HG03558 (cell line): ENCODE data around the gene AGBL4.
A peak's percentile ranks its signal among the peaks of the same experiment; 100 is the strongest.

ENCODE experiments used
- ATAC-seq: cut with Tn5 transposase; IDR thresholded peaks from one replicate; pipeline ENCODE4 v1.9.1; 2021; ENCODE audit warnings: moderate number of reproducible peaks; ENCODE audit not compliant: unreplicated experiment; ENCODE audit errors: extremely low read depth

Gene AGBL4

DNA sequence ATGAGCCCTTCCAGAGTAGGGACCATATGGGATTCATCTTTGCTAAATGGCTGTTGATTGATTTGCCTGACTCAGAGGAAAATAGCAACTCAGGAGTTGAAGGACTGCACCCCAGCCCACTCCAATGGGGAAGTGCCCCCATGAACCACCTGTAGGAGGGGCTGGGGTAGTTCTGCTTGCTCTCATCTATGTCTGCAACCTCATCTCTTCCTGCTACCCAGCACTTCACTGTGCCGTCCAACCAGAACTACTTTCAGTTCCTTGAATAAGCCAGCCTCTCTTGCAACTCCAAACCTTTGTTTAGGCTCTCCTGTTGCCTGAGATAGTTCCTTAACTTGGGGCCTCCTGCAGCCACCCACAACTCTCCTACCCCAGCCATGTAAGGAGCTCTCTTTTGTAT is 1273.6 kb downstream of the AGBL4 start:
- peak; percentile 41 for ATAC-seq

DNA sequence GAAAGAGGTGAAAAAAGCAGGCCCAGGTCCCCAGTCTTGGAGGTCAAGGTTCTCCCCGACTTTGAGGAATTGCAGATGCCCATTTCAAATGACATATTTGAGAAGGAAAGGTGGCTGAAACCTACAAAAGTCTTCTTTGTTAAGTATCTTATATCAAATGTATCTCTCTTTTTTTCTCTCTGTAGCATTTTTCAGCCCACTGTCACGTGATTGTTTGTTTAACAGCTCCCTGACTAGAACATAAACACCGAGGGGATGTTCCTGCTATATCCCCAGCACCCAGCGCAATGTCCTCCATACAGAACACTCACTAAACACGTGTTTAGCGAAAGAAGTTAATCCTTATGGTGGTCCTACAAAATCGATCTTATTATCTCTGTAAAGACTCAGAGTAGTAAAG is 1274.7 kb downstream of the AGBL4 start:
- ATAC-seq, result no peak

DNA sequence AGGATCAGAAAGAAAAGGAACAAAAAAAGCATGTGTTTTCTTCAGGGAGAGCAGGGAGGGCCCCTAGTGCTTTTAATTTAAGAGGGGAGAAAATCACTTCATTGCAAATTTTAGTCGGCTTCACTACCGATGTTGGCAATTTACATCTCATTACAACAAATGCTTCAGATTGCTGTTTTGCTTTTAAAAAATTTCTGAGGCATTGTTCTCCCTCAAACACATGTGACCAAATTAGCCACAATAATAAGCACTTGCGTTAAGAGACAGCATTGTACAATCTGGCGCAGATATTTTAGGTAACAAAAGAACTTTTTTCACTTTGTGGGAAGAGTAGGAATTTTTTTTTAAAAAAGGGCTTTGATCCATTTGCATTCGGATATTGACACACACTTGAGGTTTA is 1276.8 kb downstream of the AGBL4 start:
- ATAC-seq, result no peak

DNA sequence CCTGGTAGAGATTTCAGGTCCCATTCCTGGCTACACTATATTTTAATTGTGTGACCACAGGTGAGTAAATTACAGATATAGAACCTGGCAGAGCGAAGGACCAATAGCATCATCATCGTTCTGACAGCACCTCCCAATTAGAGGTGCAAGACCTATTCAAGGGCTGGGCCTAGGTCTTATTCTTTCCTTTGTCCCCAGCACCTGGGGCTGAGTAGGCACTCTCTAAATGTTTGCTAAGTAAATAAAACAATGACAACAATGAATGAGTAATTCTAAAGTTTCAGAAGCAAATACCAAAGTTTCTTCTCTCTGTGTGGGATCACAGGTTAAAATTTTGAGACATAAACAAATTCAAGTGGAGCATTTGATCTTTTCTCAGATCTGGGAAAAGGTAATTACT is 1279.7 kb downstream of the AGBL4 start:
- ATAC-seq, result no peak

DNA sequence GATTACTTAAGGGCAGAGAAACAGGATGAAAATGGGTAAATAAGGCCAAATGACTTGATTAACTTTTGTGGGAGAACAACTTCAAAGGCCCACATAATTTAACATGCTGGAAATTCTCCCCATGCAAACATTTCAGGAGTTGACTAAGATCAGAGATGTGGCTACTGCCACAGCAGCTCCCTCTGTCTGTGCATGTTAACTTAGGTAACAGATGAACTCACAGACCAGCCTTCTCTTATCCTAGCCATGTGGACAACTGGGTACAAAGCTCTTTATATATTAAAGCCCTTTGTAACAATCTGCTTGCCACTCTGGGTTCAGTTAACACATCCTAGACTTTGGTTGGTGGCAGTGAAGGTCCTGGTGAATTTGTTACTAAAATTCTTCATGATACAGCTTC is 1280.3 kb downstream of the AGBL4 start:
- no peak for ATAC-seq

DNA sequence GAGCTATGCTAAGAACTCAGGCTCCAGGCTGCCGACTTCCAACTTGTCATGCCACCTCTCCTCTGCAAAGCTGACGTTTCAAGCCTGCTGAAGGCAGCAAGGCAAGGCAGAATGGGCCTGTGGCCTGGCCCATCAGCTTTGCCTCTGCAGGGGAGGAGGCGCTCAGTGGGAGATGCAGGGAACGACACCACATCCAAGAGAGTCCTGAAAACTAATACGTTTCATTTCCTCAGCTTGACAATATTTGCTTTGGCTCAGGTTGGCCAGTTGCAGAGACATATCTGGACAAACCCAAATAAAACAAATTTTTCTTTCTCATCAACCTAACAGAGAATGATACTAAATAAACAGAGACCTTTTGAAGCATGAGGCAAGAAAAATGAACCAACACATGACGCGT is 1282.4 kb downstream of the AGBL4 start:
- no peak for ATAC-seq

DNA sequence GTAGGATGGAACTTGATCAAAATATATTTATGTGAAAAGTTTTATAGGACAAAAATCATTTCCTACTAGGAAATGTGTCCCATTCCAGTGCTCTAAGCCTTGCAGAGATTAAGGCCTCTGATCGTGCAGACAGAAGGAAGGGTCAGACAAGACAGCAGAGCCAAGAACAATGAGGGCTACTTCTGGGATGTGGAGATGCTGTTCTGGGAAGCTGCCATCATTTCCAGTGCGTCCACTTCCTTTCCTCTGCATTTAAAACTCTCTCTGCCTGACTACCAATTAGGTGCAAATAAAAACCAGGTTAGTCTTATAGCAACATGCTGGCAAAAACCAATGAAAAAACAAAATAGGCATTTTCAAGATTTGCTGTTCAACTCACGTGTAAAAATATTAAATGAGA is 1283.1 kb downstream of the AGBL4 start:
- ATAC-seq, result no peak

DNA sequence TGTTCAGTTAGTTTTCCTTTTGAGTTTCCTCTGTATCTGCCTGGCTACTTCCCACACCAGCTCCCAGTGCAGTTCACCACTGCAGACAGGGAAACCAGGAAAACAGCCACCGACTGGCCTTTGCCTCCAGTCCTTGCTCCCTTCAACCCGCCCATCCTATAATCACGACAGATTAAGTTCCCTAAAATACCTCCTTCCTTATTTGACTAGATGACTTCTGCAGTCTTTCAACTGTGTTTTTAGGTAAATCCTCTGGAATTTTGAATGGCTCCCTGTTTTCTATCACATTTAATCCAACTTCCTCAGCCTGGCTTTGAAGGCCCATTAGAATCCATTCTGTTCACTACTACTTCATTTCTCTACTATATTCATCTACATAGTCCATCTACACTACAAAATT is 1284.7 kb downstream of the AGBL4 start:
- no peak for ATAC-seq

DNA sequence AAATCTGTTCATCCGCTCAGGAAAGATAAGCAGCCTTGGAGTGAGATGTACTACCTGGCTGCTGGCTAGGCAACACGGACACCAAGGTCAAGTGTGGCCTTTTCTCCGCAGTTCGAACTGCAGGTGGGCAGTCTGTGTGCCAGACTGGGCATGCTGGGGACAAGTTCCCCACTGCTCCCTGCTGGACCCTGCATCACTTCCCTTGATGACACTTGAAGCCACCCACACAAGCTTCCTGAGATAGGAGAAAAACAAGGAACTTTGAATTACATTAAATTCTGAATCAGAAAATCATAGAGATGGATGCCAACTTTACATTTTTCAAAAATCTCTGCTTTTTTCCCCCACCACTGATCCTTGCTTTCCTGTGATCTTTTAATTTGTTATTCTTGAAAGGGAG is 1285.4 kb downstream of the AGBL4 start:
- ATAC-seq, result no peak

DNA sequence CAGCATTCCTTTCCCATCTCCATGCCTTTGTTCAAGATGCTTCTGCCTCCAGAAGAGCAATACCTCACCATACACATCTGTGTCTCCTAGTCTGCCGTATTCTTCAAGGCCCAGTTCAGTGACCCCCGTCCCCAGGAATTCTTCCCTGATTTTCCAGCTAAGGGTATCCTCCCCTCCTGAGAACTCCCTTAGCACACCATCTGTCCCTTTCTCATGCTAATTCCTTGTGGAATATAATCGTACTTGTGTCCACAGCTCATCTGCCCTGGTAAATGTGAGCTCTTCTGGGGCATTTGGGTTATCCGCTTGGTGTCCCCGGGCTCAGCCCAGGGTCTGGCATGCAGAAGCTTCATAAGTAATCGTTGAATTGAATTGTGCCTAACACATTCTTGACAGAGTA is 1288.0 kb downstream of the AGBL4 start:
- ATAC-seq, result no peak

DNA sequence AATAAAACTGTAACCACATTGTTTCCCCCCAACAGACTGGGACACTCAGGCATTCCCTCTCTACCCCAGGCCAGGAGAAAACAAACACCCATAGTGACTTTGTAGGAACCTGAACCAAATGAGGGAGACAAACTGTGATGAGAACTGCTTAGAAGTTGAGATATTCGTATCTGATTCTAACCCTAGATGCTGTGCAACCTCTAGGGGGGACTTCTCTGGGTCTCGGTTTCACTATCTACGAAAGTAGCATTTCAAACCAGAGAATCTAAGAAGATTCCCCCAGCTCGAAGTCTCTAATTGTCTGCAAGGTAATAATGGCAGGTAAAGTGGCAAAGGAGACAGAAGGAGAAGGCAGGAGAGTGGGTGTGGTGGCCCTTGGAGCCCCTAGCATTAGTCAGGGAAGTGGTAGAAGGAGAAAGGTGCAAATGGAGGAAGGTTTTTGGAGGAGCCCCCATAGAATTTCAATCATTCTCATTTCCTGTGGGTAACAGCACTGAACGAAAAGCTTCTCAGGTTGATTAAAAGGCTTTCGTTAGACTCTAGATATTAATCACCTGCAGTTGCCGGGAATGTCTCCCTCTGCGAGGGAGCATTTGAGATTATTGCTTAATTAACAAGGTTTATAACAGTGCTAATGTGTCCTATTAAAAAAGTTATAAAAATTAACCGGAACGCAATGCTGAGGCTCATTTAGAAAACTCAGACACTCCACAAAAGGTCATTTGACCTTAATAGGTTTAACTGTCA is 1293.4 kb downstream of the AGBL4 start:
- no peak for ATAC-seq

DNA sequence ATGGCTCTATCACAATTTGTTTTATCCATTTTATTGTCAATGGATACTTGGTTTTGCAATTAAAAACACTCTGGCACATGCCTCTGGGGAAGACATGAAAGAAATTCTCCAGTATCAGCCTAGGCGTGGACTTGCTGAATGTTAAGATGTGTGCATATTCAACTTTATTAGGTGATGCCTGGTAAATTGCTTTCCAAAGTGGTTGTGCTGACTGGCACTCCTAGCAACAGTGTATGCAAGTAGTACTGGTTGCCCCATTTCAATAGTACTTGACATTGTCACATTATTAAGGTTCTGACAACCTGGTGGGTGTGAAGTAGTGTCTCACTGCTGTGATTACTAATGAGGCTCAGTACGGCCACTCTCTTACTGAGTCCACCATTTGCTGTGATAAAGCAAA is 1295.2 kb downstream of the AGBL4 start:
- ATAC-seq, result no peak

DNA sequence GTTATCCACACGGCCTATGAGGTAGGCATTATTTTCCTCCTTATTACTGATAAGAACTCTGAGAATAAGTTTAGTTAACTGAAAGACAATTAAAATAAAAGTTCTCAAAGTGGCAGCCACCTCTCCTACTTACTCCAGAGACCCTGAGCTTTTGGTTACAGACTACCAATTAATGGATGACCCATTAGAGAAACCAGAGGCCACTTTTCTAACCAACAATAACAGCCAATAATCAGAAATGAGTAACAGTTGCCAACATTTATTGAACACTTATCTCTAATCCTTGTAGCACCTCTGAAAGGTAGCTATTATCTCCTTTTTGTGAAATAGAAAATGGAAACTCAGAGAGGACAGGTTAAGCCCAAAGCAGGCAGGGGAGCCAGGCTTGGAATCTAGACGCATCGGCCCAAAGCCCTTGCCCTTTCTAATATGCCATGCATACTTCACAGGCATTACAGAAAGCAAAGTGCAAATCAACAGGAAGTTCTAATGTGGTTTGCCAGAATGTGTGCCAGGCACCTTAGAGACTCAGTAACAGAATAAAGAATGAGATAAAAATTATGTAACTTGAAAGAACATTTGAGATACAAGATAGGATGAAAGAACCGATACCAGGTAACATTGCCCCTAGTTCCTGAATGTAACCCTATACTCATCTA is 1297.1 kb downstream of the AGBL4 start:
- ATAC-seq, result no peak

DNA sequence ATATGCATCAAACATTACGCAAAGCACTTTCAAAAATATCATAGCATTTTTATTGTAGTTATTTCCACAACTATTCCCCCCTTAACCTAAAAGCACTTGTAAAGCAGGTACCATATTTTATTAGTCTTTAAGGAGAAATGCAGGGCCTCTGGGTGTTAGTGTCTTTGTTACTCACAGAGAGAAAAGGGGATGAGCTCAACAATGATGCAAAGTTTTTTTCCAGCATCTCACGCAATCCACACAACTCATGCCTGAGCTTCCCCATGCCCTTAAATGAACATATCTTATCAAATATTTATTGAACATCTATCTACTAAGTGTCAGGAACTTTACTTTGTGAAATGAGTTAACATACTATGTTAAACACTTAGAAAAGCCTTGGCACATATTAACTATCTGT is 1297.6 kb downstream of the AGBL4 start:
- no peak for ATAC-seq

DNA sequence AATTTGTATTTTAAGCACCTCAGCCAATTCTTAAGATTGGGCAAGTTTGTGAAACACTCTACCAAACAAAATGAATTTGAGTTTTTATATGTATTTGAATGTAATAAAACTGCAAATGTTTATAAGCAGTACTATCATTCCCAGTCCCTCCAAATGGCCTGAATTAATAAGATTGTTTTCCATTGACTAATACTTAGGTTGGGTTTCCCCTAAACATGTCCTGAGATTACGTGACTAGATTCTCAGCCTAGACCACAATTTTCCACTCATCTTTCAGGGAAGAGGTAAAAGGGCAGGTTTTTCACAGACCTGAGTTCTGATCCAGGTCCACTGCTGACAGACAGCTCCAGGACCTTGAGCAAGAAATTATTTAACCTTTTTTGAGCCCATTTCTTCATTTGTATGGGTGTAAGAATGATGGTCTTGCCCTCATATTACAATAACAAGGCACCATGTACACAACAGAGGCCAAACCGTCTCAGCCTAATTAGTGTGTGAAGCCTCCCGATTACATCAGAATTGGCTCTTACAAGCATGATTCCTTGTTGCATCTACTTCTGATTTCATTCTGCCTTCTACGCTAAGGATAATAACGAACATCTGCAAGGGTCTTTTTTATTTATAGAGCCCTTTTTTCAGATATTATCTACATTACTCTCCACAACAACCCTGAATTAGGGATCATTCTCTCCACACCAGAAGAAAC is 1298.3 kb downstream of the AGBL4 start:
- ATAC-seq, result no peak

DNA sequence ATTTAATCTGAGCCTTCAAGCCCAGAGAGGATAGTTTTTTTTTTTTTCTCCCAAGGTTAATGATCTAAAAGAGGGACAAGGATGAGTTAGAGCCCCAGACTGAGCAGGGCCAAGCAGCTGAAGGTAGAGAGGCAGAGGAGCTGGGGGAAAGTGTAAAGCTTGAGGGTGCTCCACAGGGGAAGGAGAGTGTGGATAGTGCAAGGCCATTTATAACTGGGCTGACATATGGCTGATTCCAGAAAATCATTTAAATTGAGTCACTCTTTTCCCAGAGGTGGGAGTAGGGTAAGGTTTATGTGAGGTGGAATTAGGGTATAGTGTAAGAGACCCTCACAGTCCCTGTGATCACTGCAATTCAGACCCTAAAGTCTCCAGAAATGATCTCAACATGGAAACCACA is 1302.8 kb downstream of the AGBL4 start:
- no peak for ATAC-seq

DNA sequence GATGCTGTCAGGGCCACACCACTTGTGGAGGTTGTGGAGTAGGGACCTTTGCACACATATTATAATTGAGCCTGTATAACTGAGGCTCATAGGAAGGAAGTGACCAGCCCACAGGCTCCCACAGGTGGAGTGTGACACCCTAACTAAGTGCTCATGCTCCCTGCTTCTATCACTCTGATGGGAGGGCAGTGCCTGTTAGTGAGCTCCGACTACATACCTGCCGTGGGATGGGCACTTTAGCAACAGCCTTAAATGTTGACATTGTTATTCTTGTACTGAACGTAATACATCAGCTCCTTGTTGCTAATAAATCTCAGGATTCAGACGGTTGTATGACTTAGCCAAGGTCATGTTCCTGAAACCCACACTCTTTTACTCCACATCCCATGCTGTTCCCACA is 1305.0 kb downstream of the AGBL4 start:
- no peak for ATAC-seq

DNA sequence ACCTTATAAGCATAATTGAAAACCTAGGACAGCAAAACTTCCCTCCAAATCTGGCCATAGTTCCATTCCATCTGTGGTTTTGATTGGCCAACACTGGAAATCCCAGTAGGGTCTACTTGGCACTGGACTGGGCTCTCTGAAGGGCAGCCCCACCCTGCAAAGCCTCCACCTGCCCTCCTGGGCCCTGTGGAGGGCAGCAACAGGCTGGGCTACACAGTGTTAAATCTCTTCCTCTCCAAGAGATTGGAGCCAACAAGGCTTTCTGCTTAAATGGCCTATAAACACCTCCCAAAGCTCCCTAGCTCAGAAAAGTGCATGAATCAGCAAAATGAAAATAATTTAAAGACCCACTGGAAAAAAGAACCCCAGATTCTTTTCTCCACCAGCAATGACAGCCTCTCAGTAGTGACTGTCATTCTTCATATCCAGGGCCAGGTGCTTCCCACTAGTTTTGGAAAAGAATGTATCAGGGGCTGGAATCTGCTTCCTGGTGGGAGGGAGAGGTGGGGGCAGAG is 1305.6 kb downstream of the AGBL4 start:
- ATAC-seq, result no peak

DNA sequence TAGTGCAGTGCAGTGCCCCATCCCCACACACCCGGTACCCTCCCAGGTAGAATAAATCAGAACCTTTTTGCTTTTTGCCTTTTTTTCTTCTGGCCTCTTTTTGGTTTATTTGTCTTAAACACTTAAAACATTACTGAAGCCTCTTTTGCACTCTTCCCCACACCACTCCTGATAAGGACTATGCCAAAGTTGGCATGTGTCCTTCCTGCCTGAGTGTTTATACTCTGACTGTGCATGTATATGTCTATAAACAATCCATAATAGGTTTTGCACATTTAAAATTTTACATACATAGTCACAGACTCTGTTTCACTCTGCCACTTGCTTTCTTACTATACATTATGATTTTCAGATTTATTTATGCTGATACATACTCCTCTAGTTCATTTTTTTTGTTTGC is 1306.7 kb downstream of the AGBL4 start:
- ATAC-seq, result no peak

DNA sequence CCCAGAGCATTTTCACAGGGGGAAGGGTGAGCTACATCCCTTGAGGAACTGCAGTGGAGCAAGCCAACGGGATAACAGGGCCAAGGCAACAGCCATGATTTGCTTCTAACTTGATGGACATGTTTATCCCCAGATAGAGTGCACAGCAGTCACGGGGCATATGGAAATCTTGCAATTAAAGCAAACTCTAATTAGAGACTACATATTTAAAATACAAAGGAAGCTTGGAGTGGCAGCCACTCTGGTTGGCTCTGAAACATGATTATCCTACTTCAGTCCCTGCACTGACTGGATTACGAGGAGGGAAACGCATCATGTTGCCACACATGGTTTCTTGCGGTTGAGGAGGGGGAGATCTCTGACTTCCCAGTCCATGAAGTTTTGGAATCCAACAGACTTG is 1307.8 kb downstream of the AGBL4 start:
- ATAC-seq, result no peak

DNA sequence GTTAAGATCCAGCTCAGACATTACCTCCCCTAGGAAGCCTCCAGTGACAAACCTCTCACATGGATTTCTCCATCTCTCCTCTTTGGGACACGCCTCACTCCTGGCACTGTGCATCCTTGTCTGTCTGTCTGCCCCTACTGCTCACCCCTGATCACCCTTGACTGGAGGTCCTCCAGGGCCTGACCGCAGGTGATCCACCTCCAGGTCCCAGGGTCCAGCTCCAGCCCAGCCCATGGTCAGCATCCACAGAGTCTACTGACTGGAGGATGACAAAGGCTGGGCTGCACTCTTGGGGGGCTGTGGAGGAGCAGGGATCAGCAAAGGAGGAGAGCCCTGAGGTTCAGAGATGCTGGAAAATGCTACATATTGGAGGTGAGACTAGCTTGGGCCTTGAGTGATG is 1312.8 kb downstream of the AGBL4 start:
- ATAC-seq, result no peak
